ENCODE data around the gene GIMAP1.

GIMAP1 gene

GRCh38 chr7:150727381-150727780, 11.0 kb downstream of the GIMAP1 start:
- DNase-seq (ENCODE audit: insufficient read length, low spot score) (no peak), FAIRE-seq (no peak)
- TF ChIP-seq CTCF (IDR thresholded peaks at IDR 0.05; ENCODE audit: insufficient read depth, missing control alignments), result no peak

GRCh38 chr7:150728011-150728410, 11.6 kb downstream of the GIMAP1 start:
- FAIRE-seq, result no peak
- no peak for TF ChIP-seq CTCF (IDR thresholded peaks at IDR 0.05; ENCODE audit: insufficient read depth, missing control alignments)

GRCh38 chr7:150728609-150729008, 12.2 kb downstream of the GIMAP1 start:
- TF ChIP-seq CTCF (IDR thresholded peaks at IDR 0.05; ENCODE audit: insufficient read depth, missing control alignments), result no peak
- no peak for DNase-seq (ENCODE audit: insufficient read length, low spot score)

More at GRCh38 chr7:150728011-150728410, 11.6 kb downstream of the GIMAP1 start:
- no peak for DNase-seq (ENCODE audit: insufficient read length, low spot score)

GRCh38 chr7:150731916-150732315, 15.5 kb downstream of the GIMAP1 start:
- no peak for TF ChIP-seq CTCF (IDR thresholded peaks at IDR 0.05; ENCODE audit: insufficient read depth, missing control alignments)
- FAIRE-seq, result no peak
- DNase-seq (ENCODE audit: insufficient read length, low spot score), result no peak

More at GRCh38 chr7:150728609-150729008, 12.2 kb downstream of the GIMAP1 start:
- FAIRE-seq, result no peak

GRCh38 chr7:150732786-150733481, 16.5 kb downstream of the GIMAP1 start:
- no peak for TF ChIP-seq CTCF (IDR thresholded peaks at IDR 0.05; ENCODE audit: insufficient read depth, missing control alignments)
- DNase-seq (ENCODE audit: insufficient read length, low spot score) (no peak), FAIRE-seq (no peak)

- FAIRE-seq (no peak), DNase-seq (ENCODE audit: insufficient read length, low spot score) (no peak)
- TF ChIP-seq CTCF (IDR thresholded peaks at IDR 0.05; ENCODE audit: insufficient read depth, missing control alignments), result no peak
Measured at GRCh38 chr7:150733482-150734095, 17.2 kb downstream of the GIMAP1 start.

GRCh38 chr7:150734254-150734653, 17.8 kb downstream of the GIMAP1 start:
- no peak for TF ChIP-seq CTCF (IDR thresholded peaks at IDR 0.05; ENCODE audit: insufficient read depth, missing control alignments)
- DNase-seq (ENCODE audit: insufficient read length, low spot score) (no peak), FAIRE-seq (no peak)

Data from D721Med (cell line).